NCI-H345 treated with DMSO at 0.1 percent for 48 hours (cell line): ENCODE results near the gene RPL23.

Experiments used
- DNase-seq: peaks from one replicate; lab custom pipeline; 2025; ENCODE audit not compliant: unreplicated experiment; lab: John Stamatoyannopoulos, UW

RPL23 gene

DNA sequence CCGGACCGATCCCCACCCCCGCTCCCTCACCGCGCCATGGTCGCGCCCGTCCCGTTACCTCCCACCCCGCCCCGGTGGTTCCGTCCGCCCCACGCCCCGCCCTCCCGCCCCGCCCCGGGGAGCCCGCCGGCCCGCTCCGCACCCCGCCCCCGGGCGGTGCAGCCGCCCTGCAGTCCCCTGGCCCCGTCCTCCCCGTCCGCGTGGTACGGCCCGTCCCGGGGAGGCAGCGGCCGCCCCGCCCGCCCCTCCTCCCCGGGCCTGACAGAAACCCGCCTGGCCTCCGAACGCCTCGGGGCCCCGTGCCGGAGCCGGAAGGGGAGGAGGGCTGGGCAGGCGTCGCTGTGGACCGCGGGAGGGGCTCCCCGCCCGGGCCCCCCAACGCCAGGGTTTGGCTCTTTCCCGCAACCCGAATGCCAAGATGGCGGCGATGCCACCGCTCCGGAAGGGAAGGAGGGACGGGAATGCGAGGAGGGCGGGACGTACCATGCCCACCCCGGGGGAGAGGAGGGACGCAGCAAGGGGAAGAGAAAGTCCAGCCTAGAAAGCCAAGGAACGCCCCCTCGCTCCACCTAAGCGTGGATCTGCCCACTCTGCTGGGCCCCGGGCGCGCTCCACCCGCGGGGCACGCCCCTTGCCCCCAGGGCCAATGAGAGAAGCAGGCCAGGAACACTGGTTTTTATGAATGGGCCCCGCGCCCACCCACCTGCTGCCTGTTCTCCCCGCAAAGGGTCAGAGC lies 53.9 kb downstream of the RPL23 start, which contains the start of gene PIP4K2B:
Gene PIP4K2B (minus strand): TSS at position 56 of the 736 bp plus-strand sequence. CDS start 132 bp downstream, outside the sequence.
- DNase-seq: peak; percentile 98

- DNase-seq: peak; percentile 6
Measured at GRCh38 chr17:38798614-38799500, 54.7 kb downstream of the RPL23 start.
